K562 (cell line): ENCODE data around the gene CCDC194. TPM values are rescaled to one million over a fixed set of nuclear protein-coding genes. Genes with fewer than 3 reads are reported as not detected.

Experiments
- polyA plus RNA-seq, 8 experiments: library from polyadenylated mRNA; depleted of rRNA in 4 of 8; stranded (reverse) in 5 of 8; unstranded in 3 of 8; fragments of >200 nt; fragmentation: Nextera tagmentation in 2 of 8; fragmentation: Illumina TruSeq in 1 of 8; extraction: Ambion mirVana in 2 of 8; extraction: Trizol in 1 of 8; gene quantifications; 2 replicates each; pipeline versions ENCODE4 v1.2.1 to v1.2.3, GENCODE V29; 2011 to 2014; ENCODE audit warnings: inconsistent platforms in 1 of 8, missing spikeins in 1 of 8
- total RNA-seq, 7 experiments: library from RNA; depleted of rRNA in 6 of 7; stranded (reverse); fragments of >200 nt in 6 of 7; fragmentation: Illumina TruSeq in 2 of 7; extraction: Trizol in 2 of 7; gene quantifications; 2 replicates each; pipeline versions ENCODE4 v1.2.1 to v1.2.3, GENCODE V29; 2011 to 2021; ENCODE audit warnings: low replicate concordance in 1 of 7

Gene CCDC194
- total and polyA plus RNA-seq, 9 of the 15 experiments (the other 6 are each of a cell fraction or from before 2014, with no cell fraction given) = 0.13 to 1.3 (median 0.39) TPM; not detected in 3

Other genes starting within 250 kb of the CCDC194 start
Only the 7 nearest of the 19 such genes appear.
- 2.5 and 3.5 TPM in 2 replicates for gene ANO8, start 59.3 kb downstream of the CCDC194 start, total RNA-seq (2014; rRNA removed)
- gene ANO8, start 59.3 kb downstream of the CCDC194 start, total RNA-seq (2014; rRNA removed; fragmentation: Illumina TruSeq; extraction: Trizol) = 0.51 and 0.73 TPM in 2 replicates
- 1.6 and 2.4 TPM in 2 replicates for gene ANO8, start 59.3 kb downstream of the CCDC194 start, total RNA-seq (2015; rRNA removed; fragmentation: Illumina TruSeq; extraction: Trizol)
- 7.6 and 8.5 TPM in 2 replicates for gene ANO8, start 59.3 kb downstream of the CCDC194 start, total RNA-seq (2021)
- gene ANO8, start 59.3 kb downstream of the CCDC194 start, polyA plus RNA-seq (2011; rRNA removed) = 2.2 and 5.1 TPM in 2 replicates
- 1.5 and 2.5 TPM in 2 replicates for gene ANO8, start 59.3 kb downstream of the CCDC194 start, polyA plus RNA-seq (2014; fragmentation: Illumina TruSeq; extraction: Trizol)
- gene ANO8, start 59.3 kb downstream of the CCDC194 start, polyA plus RNA-seq (2014; fragmentation: Nextera tagmentation; extraction: Ambion mirVana) = under 1 TPM in 1 of 2 experiments, not detected in 1; 0.07 TPM
- gene ANO8, start 59.3 kb downstream of the CCDC194 start, polyA plus RNA-seq (2014; rRNA removed) = 7.1 and 7.7 TPM in 2 replicates
- gene GTPBP3, start 56.6 kb downstream of the CCDC194 start, total RNA-seq (2014; rRNA removed) = 110 and 138 TPM in 2 replicates
- 9.8 and 13.5 TPM in 2 replicates for gene GTPBP3, start 56.6 kb downstream of the CCDC194 start, total RNA-seq (2014; rRNA removed; fragmentation: Illumina TruSeq; extraction: Trizol)
- gene GTPBP3, start 56.6 kb downstream of the CCDC194 start, total RNA-seq (2015; rRNA removed; fragmentation: Illumina TruSeq; extraction: Trizol) = 28.7 and 32.9 TPM in 2 replicates
- 107 and 110 TPM in 2 replicates for gene GTPBP3, start 56.6 kb downstream of the CCDC194 start, total RNA-seq (2021)
- 22.6 and 38.0 TPM in 2 replicates for gene GTPBP3, start 56.6 kb downstream of the CCDC194 start, polyA plus RNA-seq (2011; rRNA removed)
- 19.0 and 35.4 TPM in 2 replicates for gene GTPBP3, start 56.6 kb downstream of the CCDC194 start, polyA plus RNA-seq (2014; fragmentation: Illumina TruSeq; extraction: Trizol)
- 1 to 10 TPM; 4.9 to 5.6 TPM for gene GTPBP3, start 56.6 kb downstream of the CCDC194 start, polyA plus RNA-seq (2014; fragmentation: Nextera tagmentation; extraction: Ambion mirVana)
- 124 and 143 TPM in 2 replicates for gene GTPBP3, start 56.6 kb downstream of the CCDC194 start, polyA plus RNA-seq (2014; rRNA removed)
- gene PLVAP, start 16.9 kb downstream of the CCDC194 start, total RNA-seq (2014; rRNA removed) = 0.09 and 0.53 TPM in 2 replicates
- 0.10 TPM in 1 of 2 replicates, not detected in the other for gene PLVAP, start 16.9 kb downstream of the CCDC194 start, total RNA-seq (2014; rRNA removed; fragmentation: Illumina TruSeq; extraction: Trizol)
- gene PLVAP, start 16.9 kb downstream of the CCDC194 start, total RNA-seq (2015; rRNA removed; fragmentation: Illumina TruSeq; extraction: Trizol) = not detected in 2 replicates
- 0.75 and 0.81 TPM in 2 replicates for gene PLVAP, start 16.9 kb downstream of the CCDC194 start, total RNA-seq (2021)
- gene PLVAP, start 16.9 kb downstream of the CCDC194 start, polyA plus RNA-seq (2011; rRNA removed) = 0.49 and 0.70 TPM in 2 replicates
- gene PLVAP, start 16.9 kb downstream of the CCDC194 start, polyA plus RNA-seq (2014; fragmentation: Illumina TruSeq; extraction: Trizol) = 0.51 and 0.84 TPM in 2 replicates
- not detected for gene PLVAP, start 16.9 kb downstream of the CCDC194 start, polyA plus RNA-seq (2014; fragmentation: Nextera tagmentation; extraction: Ambion mirVana)
- 0.31 and 0.84 TPM in 2 replicates for gene PLVAP, start 16.9 kb downstream of the CCDC194 start, polyA plus RNA-seq (2014; rRNA removed)
- gene BST2, start 11.4 kb upstream of the CCDC194 start, total RNA-seq (2014; rRNA removed) = 186 and 224 TPM in 2 replicates
- 54.9 and 64.7 TPM in 2 replicates for gene BST2, start 11.4 kb upstream of the CCDC194 start, total RNA-seq (2014; rRNA removed; fragmentation: Illumina TruSeq; extraction: Trizol)
- gene BST2, start 11.4 kb upstream of the CCDC194 start, total RNA-seq (2015; rRNA removed; fragmentation: Illumina TruSeq; extraction: Trizol) = 126 and 129 TPM in 2 replicates
- gene BST2, start 11.4 kb upstream of the CCDC194 start, total RNA-seq (2021) = 158 and 163 TPM in 2 replicates
- 151 and 194 TPM in 2 replicates for gene BST2, start 11.4 kb upstream of the CCDC194 start, polyA plus RNA-seq (2011; rRNA removed)
- 135 and 166 TPM in 2 replicates for gene BST2, start 11.4 kb upstream of the CCDC194 start, polyA plus RNA-seq (2014; fragmentation: Illumina TruSeq; extraction: Trizol)
- 10 to 100 TPM; 11.2 to 69.8 TPM for gene BST2, start 11.4 kb upstream of the CCDC194 start, polyA plus RNA-seq (2014; fragmentation: Nextera tagmentation; extraction: Ambion mirVana)
- 232 and 241 TPM in 2 replicates for gene BST2, start 11.4 kb upstream of the CCDC194 start, polyA plus RNA-seq (2014; rRNA removed)
- gene MVB12A, start 25.9 kb upstream of the CCDC194 start, total RNA-seq (2014; rRNA removed) = 43.0 and 45.3 TPM in 2 replicates
- gene MVB12A, start 25.9 kb upstream of the CCDC194 start, total RNA-seq (2014; rRNA removed; fragmentation: Illumina TruSeq; extraction: Trizol) = 7.1 and 10.0 TPM in 2 replicates
- 21.1 and 22.8 TPM in 2 replicates for gene MVB12A, start 25.9 kb upstream of the CCDC194 start, total RNA-seq (2015; rRNA removed; fragmentation: Illumina TruSeq; extraction: Trizol)
- 46.2 and 46.9 TPM in 2 replicates for gene MVB12A, start 25.9 kb upstream of the CCDC194 start, total RNA-seq (2021)
- gene MVB12A, start 25.9 kb upstream of the CCDC194 start, polyA plus RNA-seq (2011; rRNA removed) = 22.4 and 28.1 TPM in 2 replicates
- 22.5 and 34.3 TPM in 2 replicates for gene MVB12A, start 25.9 kb upstream of the CCDC194 start, polyA plus RNA-seq (2014; fragmentation: Illumina TruSeq; extraction: Trizol)
- 1 to 10 TPM; 1.2 to 1.7 TPM for gene MVB12A, start 25.9 kb upstream of the CCDC194 start, polyA plus RNA-seq (2014; fragmentation: Nextera tagmentation; extraction: Ambion mirVana)
- gene MVB12A, start 25.9 kb upstream of the CCDC194 start, polyA plus RNA-seq (2014; rRNA removed) = 39.7 and 42.5 TPM in 2 replicates
- not detected in 2 replicates for gene TMEM221, start 54.5 kb upstream of the CCDC194 start, total RNA-seq (2014; rRNA removed)
- not detected in 2 replicates for gene TMEM221, start 54.5 kb upstream of the CCDC194 start, total RNA-seq (2014; rRNA removed; fragmentation: Illumina TruSeq; extraction: Trizol)
- not detected in 2 replicates for gene TMEM221, start 54.5 kb upstream of the CCDC194 start, total RNA-seq (2015; rRNA removed; fragmentation: Illumina TruSeq; extraction: Trizol)
- not detected in 2 replicates for gene TMEM221, start 54.5 kb upstream of the CCDC194 start, total RNA-seq (2021)
- 0.15 and 0.35 TPM in 2 replicates for gene TMEM221, start 54.5 kb upstream of the CCDC194 start, polyA plus RNA-seq (2011; rRNA removed)
- not detected in 2 replicates for gene TMEM221, start 54.5 kb upstream of the CCDC194 start, polyA plus RNA-seq (2014; fragmentation: Illumina TruSeq; extraction: Trizol)
- gene TMEM221, start 54.5 kb upstream of the CCDC194 start, polyA plus RNA-seq (2014; fragmentation: Nextera tagmentation; extraction: Ambion mirVana) = under 1 TPM in 1 of 2 experiments, not detected in 1; 0.06 TPM
- not detected in 2 replicates for gene TMEM221, start 54.5 kb upstream of the CCDC194 start, polyA plus RNA-seq (2014; rRNA removed)
- not detected in 2 replicates for gene NXNL1, start 66.7 kb upstream of the CCDC194 start, total RNA-seq (2014; rRNA removed)
- gene NXNL1, start 66.7 kb upstream of the CCDC194 start, total RNA-seq (2014; rRNA removed; fragmentation: Illumina TruSeq; extraction: Trizol) = not detected in 2 replicates
- gene NXNL1, start 66.7 kb upstream of the CCDC194 start, total RNA-seq (2015; rRNA removed; fragmentation: Illumina TruSeq; extraction: Trizol) = not detected in 2 replicates
- not detected in 2 replicates for gene NXNL1, start 66.7 kb upstream of the CCDC194 start, total RNA-seq (2021)
- gene NXNL1, start 66.7 kb upstream of the CCDC194 start, polyA plus RNA-seq (2011; rRNA removed) = not detected in 2 replicates
- not detected in 2 replicates for gene NXNL1, start 66.7 kb upstream of the CCDC194 start, polyA plus RNA-seq (2014; fragmentation: Illumina TruSeq; extraction: Trizol)
- not detected for gene NXNL1, start 66.7 kb upstream of the CCDC194 start, polyA plus RNA-seq (2014; fragmentation: Nextera tagmentation; extraction: Ambion mirVana)
- not detected in 2 replicates for gene NXNL1, start 66.7 kb upstream of the CCDC194 start, polyA plus RNA-seq (2014; rRNA removed)